ENCODE results near the gene PCDHA6.
"Not testable (repeated sequence)": the region's sequence is repeated elsewhere in the genome, so short reads cannot be mapped to it uniquely, and the experiment has no call there.

PCDHA6 gene

GRCh38 chr5:140796718-140797095, 31.1 kb upstream of the PCDHA6 start:
- no peaks in the 10 kb centered on the region for H3K9me3 ChIP-seq (ENCODE audit: insufficient read depth, low read length)

GRCh38 chr5:140800816-140801493, 26.8 kb upstream of the PCDHA6 start, which contains the start of gene PCDHA3:
Gene PCDHA3, plus strand, starts transcription at chr5:140801057.
- Histone ChIP-seq H3K9ac (ENCODE audit: low read length) (no peak within 1 kb of the TSS), H3K36me3 (ENCODE audit: low read length) (no peaks in the 10 kb centered on the region), H3K27me3 (ENCODE audit: low read length) (no peaks in the 10 kb centered on the region), H3K79me2 (ENCODE audit: insufficient read depth, low read length) (no peaks in the 10 kb centered on the region), H3K9me3 (ENCODE audit: insufficient read depth, low read length) (no peaks in the 10 kb centered on the region), H3F3A (ENCODE audit: insufficient read depth) (no peaks in the 10 kb centered on the region), H3K4me3 (ENCODE audit: insufficient read depth, low read length, poor library complexity, severe bottlenecking) (no peak within 1 kb of the TSS), H3K4me2 (ENCODE audit: low read depth, low read length, poor library complexity, severe bottlenecking) (no peak within 1 kb of the TSS), H2AFZ (ENCODE audit: low read depth, low read length, severe bottlenecking) (no peak within 1 kb of the TSS), H3K27ac (ENCODE audit: low read depth, low read length) (no peak within 1 kb of the TSS), H4K20me1 (ENCODE audit: low read depth, low read length) (no peaks in the 10 kb centered on the region), H3K9me2 (replicated peaks; ENCODE audit: insufficient read depth, low read length) (no peaks in the 10 kb centered on the region)
- TF ChIP-seq EZH2phosphoT487 (conservative IDR thresholded peaks at IDR 0.05; ENCODE audit: low read length) (no peak), CTCF (IDR thresholded peaks at IDR 0.05; ENCODE audit: insufficient read depth, low read length, poor library complexity, severe bottlenecking) (no peak)

More at GRCh38 chr5:140796718-140797095, 31.1 kb upstream of the PCDHA6 start:
- TF ChIP-seq EZH2phosphoT487 (conservative IDR thresholded peaks at IDR 0.05; ENCODE audit: low read length), result no peak
- no peak for TF ChIP-seq CTCF (IDR thresholded peaks at IDR 0.05; ENCODE audit: insufficient read depth, low read length, poor library complexity, severe bottlenecking)
- no peaks in the 10 kb centered on the region for H3K9me2 ChIP-seq (replicated peaks; ENCODE audit: insufficient read depth, low read length)
- H4K20me1 ChIP-seq (ENCODE audit: low read depth, low read length), result no peaks in the 10 kb centered on the region
- no peak overlapping the region for H2AFZ ChIP-seq (ENCODE audit: low read depth, low read length, severe bottlenecking)
- no peaks in the 10 kb centered on the region for H3F3A ChIP-seq (ENCODE audit: insufficient read depth)
- no peaks in the 10 kb centered on the region for H3K36me3 ChIP-seq (ENCODE audit: low read length)
- no peaks in the 10 kb centered on the region for H3K27me3 ChIP-seq (ENCODE audit: low read length)
- no peak overlapping the region for H3K27ac ChIP-seq (ENCODE audit: low read depth, low read length)
- no peak overlapping the region for H3K4me3 ChIP-seq (ENCODE audit: insufficient read depth, low read length, poor library complexity, severe bottlenecking)
- no peak overlapping the region for H3K4me2 ChIP-seq (ENCODE audit: low read depth, low read length, poor library complexity, severe bottlenecking)
- H3K79me2 ChIP-seq (ENCODE audit: insufficient read depth, low read length), result no peaks in the 10 kb centered on the region
- H3K9ac ChIP-seq (ENCODE audit: low read length), result no peak overlapping the region

- Histone ChIP-seq H3K9me2 (replicated peaks; ENCODE audit: insufficient read depth, low read length) (no peaks in the 10 kb centered on the region), H4K20me1 (ENCODE audit: low read depth, low read length) (no peaks in the 10 kb centered on the region), H3K9ac (ENCODE audit: low read length) (no peak overlapping the region), H2AFZ (ENCODE audit: low read depth, low read length, severe bottlenecking) (no peak overlapping the region), H3K27ac (ENCODE audit: low read depth, low read length) (no peak overlapping the region), H3K36me3 (ENCODE audit: low read length) (no peaks in the 10 kb centered on the region), H3K27me3 (ENCODE audit: low read length) (no peaks in the 10 kb centered on the region), H3K4me2 (ENCODE audit: low read depth, low read length, poor library complexity, severe bottlenecking) (no peak overlapping the region), H3F3A (ENCODE audit: insufficient read depth) (no peaks in the 10 kb centered on the region), H3K4me3 (ENCODE audit: insufficient read depth, low read length, poor library complexity, severe bottlenecking) (no peak overlapping the region), H3K9me3 (ENCODE audit: insufficient read depth, low read length) (no peaks in the 10 kb centered on the region), H3K79me2 (ENCODE audit: insufficient read depth, low read length) (no peaks in the 10 kb centered on the region)
- no peak for TF ChIP-seq CTCF (IDR thresholded peaks at IDR 0.05; ENCODE audit: insufficient read depth, low read length, poor library complexity, severe bottlenecking)
- TF ChIP-seq EZH2phosphoT487 (conservative IDR thresholded peaks at IDR 0.05; ENCODE audit: low read length), result no peak
Measured at GRCh38 chr5:140801494-140801841, 26.3 kb upstream of the PCDHA6 start.

GRCh38 chr5:140802381-140802780, 25.4 kb upstream of the PCDHA6 start:
- not testable (repeated sequence) for H3K9ac ChIP-seq (ENCODE audit: low read length); H3K9me3 ChIP-seq (ENCODE audit: insufficient read depth, low read length); H3K9me2 ChIP-seq (replicated peaks; ENCODE audit: insufficient read depth, low read length); H3F3A ChIP-seq (ENCODE audit: insufficient read depth); H3K27me3 ChIP-seq (ENCODE audit: low read length); H3K79me2 ChIP-seq (ENCODE audit: insufficient read depth, low read length); H2AFZ ChIP-seq (ENCODE audit: low read depth, low read length, severe bottlenecking); H4K20me1 ChIP-seq (ENCODE audit: low read depth, low read length); H3K36me3 ChIP-seq (ENCODE audit: low read length); H3K4me3 ChIP-seq (ENCODE audit: insufficient read depth, low read length, poor library complexity, severe bottlenecking); H3K27ac ChIP-seq (ENCODE audit: low read depth, low read length); H3K4me2 ChIP-seq (ENCODE audit: low read depth, low read length, poor library complexity, severe bottlenecking)

Data from SU-DHL-6 (cell line).